Thymus (tissue), 11 donors: ENCODE data around the gene SH3PXD2A. TPM values are rescaled to one million over a fixed set of nuclear protein-coding genes. Genes with fewer than 3 reads are reported as not detected.

Experiments
- DNase-seq, 9 donors: peaks; one replicate each; pipeline ENCODE4 v3.0.0-alpha.2; 2013; ENCODE audit warnings: low spot score in 9 of 9, low read depth in 6 of 9, missing footprints in 1 of 9
- H3K27ac ChIP-seq, 2 donors: one replicate each; pipeline ENCODE4 v1.5.1; 2013; ENCODE audit warnings: control low read depth in 1 of 2, low read depth in 1 of 2, low read length in 1 of 2, mild to moderate bottlenecking in 1 of 2, moderate library complexity in 1 of 2
- H3K27me3 ChIP-seq, 2 donors: one replicate each; pipeline ENCODE4 v1.5.1; 2013; ENCODE audit warnings: low read length in 1 of 2; ENCODE audit not compliant: control insufficient read depth in 2 of 2, insufficient read depth in 1 of 2
- H3K36me3 ChIP-seq, 2 donors: one replicate each; pipeline ENCODE4 v1.5.1; 2013; ENCODE audit warnings: low read length in 1 of 2, mild to moderate bottlenecking in 1 of 2, moderate library complexity in 1 of 2; ENCODE audit not compliant: control insufficient read depth in 2 of 2, insufficient read depth in 2 of 2
- H3K4me1 ChIP-seq, 2 donors: one replicate each; pipeline ENCODE4 v1.5.1; 2013; ENCODE audit warnings: low read length in 2 of 2; ENCODE audit not compliant: control insufficient read depth in 2 of 2, insufficient read depth in 2 of 2
- H3K4me3 ChIP-seq, 2 donors: one replicate each; pipeline ENCODE4 v1.5.1; 2013; ENCODE audit warnings: low read length in 2 of 2, control low read depth in 1 of 2, mild to moderate bottlenecking in 1 of 2
- H3K9me3 ChIP-seq, 2 donors: one replicate each; pipeline ENCODE4 v1.5.1; 2013; ENCODE audit warnings: low read length in 1 of 2, mild to moderate bottlenecking in 1 of 2; ENCODE audit not compliant: control insufficient read depth in 2 of 2, insufficient read depth in 1 of 2
- WGBS: extraction: QIAGEN DNeasy Blood & Tissue Kit; methylation state at CpG from one replicate; pipeline ENCODE4 v1.1.7; 2013; 5-methylcytosine and 5-hydroxymethylcytosine counted together
- polyA plus RNA-seq: library from polyadenylated mRNA; stranded (reverse); fragments of 200-250 nt; gene quantifications from one replicate; pipeline ENCODE4 v1.2.3, GENCODE V29; 2013
- total RNA-seq: library from RNA; stranded (reverse); fragments of 120-200 nt; gene quantifications from one replicate; pipeline ENCODE4 v1.2.4, GENCODE V29; 2013
- donor health status: healthy.

Gene SH3PXD2A
- total and polyA plus RNA-seq, 2 donors = 3.8 to 9.5 TPM

DNA sequence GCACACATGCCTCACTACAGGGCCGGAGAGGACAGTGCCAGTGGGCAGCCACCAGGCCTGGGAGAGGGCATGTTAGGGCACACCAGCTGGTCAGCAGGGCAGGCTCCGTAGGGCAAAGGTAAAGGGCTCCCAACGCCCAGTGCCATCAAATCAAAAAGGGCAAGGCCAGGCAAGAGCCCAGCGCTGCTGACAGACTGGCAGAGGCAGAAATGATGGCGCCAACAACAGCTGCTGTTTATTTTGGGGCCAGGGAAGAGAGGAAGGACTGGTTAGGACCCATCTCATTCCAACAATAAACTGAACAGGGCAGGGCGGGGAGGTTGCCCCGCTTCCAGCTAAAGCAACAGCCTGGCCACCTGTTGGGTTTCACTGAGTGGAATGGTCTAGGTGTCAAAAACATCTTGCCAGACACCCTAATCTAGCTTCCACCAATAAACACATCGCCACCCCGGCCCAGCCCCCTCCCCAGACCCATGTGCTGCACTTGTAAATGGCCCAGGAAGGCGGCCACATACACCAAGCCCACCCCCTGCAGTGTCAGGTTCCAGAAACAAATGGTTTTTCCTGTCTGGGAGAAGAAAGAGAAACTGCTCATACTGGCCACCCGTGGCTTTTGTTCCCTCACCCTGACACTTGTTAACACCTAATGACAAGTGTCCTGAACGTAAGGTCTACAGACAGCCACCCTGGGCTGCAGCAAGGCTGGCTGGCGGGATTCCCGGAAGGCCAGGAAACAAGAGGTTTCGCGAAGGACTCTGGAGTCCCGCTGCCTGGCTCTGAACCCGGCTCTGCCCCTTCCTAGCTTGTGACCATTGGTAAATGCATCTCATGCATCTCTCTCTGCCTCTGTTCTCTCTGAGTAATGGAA lies 15.3 kb downstream of the SH3PXD2A start:
- Histone ChIP-seq H3K4me1 (peaks cover 0 to 11% of the 10 kb centered on the region in 2 donors), H3K36me3 (no peaks in the 10 kb centered on the region), H3K27me3 (no peaks in the 10 kb centered on the region), H3K4me3 (no peak overlapping the region), H3K27ac (no peak overlapping the region), H3K9me3 (no peaks in the 10 kb centered on the region)
- WGBS = 88% methylated on average over 18 of the region's 18 CpGs
- DNase-seq = no peak

DNA sequence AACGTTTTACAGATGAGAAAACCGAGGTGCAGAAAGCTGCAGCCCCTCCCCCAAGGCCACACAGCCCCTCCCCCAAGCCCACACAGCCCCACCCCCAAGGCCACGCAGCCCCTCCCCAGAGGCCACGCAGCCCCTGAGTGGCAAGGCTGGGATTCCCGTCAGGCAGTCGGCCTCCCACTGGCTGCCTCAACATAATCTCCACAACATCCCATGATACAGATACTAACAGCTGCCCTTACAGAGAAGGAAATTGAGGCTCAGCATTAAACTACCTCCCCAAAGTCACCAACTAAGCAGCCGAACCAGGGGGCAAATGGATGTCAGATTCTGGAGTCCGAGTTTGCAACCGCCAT lies 15.9 kb downstream of the SH3PXD2A start:
- no peak overlapping the region for H3K27ac ChIP-seq
- WGBS = 96% methylated on average over 9 of the region's 9 CpGs

DNA sequence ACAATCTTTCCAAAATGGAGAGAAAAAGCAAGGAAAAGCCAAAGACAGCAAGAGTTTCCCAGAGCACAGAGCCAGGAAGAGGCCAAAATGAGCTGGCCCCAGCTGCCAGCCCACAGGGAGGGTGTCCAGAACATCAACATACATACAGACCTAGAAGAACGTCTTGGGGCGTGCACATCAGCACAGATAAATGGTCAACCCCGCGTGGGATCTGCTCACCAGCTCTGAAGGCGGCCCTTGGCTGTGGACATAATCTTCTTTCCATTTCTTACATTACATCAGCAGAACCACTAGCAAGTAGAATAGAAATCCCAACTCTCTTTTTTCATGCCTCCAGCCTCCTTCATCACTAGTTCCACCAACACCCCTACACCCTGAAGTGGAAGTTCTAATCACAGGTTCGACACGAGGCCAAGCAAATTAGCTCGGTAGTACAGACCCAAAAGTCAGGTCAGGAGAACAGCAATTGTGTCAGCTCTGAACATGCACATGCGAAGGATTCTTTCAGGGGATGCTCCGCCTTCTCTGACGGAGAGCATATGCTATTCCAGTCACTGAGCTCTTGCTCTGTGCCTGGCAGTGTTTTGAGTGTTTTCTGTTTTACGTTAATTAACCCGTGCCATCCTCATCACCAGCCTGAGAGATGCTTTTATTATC lies 16.4 kb downstream of the SH3PXD2A start:
- Histone ChIP-seq H3K27me3 (no peaks in the 10 kb centered on the region), H3K27ac (no peak overlapping the region), H3K9me3 (no peaks in the 10 kb centered on the region), H3K36me3 (no peaks in the 10 kb centered on the region), H3K4me1 (peaks cover 0 to 16% of the 10 kb centered on the region in 2 donors), H3K4me3 (no peak overlapping the region)
- 96% methylated on average over 13 of the region's 13 CpGs for WGBS
- DNase-seq = no peak

More for the DNA sequence above, 15.9 kb downstream of the SH3PXD2A start:
- H3K27me3 ChIP-seq = no peaks in the 10 kb centered on the region
- DNase-seq = no peak
- H3K4me1 ChIP-seq = peaks cover 0 to 14% of the 10 kb centered on the region in 2 donors
- H3K4me3 ChIP-seq = no peak overlapping the region
- H3K36me3 ChIP-seq = no peaks in the 10 kb centered on the region
- no peaks in the 10 kb centered on the region for H3K9me3 ChIP-seq

DNA sequence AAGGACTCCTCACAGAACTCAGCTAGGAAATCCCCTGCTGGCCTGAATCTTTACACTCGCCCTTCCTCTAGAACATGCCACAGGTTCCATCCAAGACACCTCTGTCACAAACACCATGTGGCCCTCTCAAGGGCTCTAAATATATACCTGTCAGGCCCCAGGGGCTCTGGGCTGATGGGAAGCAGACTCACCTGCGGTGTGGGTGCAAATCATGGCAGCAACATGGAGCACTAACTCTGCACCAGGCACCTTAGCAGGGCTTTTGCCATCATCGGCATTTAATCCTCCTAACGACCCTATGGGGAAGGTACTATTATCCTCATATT lies 17.3 kb downstream of the SH3PXD2A start:
- DNase-seq = no peak
- 92% methylated on average over 4 of the region's 4 CpGs for WGBS
- H3K4me1 ChIP-seq = peaks cover 0 to 20% of the 10 kb centered on the region in 2 donors

DNA sequence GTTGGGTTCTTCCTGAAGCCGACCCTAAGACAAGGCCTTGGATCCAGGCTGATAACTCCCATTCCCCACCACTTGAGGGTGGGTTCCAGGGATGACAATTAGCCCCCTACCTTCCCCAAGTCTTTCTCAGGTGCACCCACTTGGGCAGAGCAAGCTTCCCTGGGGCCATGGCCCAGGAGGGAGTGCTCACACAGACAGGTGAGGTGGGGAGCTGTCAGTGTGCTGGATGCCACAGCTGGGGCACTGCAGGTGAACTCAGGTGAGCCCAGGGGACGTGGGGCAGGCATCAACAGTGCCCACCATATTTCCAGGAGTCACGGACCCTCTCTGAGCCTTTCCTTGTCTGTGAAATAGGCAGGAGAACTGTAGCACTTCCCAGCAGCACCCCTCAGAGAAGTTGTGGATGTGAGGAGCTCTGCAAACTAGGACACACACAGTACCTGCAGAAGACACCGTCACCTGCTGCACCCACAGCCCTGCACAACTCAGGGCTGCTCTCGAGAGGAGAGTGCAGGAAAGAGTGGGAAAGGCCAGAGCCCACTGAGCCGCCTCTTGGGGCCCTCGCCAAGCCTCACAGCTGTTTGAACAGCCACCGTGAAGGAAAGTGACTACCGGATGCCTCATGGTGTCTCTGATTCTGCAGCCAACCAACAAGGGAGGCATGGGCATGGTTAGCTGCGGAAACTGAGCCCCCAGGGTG lies 17.9 kb downstream of the SH3PXD2A start:
- no peaks in the 10 kb centered on the region for H3K9me3 ChIP-seq
- 89% methylated on average over 10 of the region's 10 CpGs for WGBS
- no peaks in the 10 kb centered on the region for H3K27me3 ChIP-seq
- no peak for DNase-seq
- H3K4me1 ChIP-seq = peaks cover 0 to 20% of the 10 kb centered on the region in 2 donors
- H3K27ac ChIP-seq = no peak overlapping the region
- no peak overlapping the region for H3K4me3 ChIP-seq
- H3K36me3 ChIP-seq = no peaks in the 10 kb centered on the region

More for the DNA sequence above, 17.3 kb downstream of the SH3PXD2A start:
- H3K27me3 ChIP-seq = no peaks in the 10 kb centered on the region
- H3K4me3 ChIP-seq = no peak overlapping the region
- no peaks in the 10 kb centered on the region for H3K36me3 ChIP-seq
- H3K27ac ChIP-seq = no peak overlapping the region
- H3K9me3 ChIP-seq = no peaks in the 10 kb centered on the region

DNA sequence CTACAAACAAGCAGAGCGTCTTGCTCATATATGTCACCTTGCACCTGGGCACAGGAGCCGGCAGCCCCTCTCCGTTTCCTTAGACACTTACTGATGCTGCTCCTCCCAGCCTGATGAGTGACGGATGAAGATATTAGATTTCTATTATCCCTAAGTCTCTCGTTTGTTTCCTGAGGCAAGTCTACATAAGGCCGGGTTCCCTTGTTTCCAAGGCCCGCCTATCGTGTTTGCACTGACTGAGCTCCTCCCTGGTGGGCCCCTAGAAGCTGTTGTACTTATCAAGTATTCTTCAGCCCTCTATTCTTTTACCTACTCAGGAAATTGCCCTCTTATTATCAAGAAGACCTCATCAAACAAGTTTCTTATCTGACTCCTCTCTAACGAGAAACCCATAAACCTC lies 18.5 kb downstream of the SH3PXD2A start:
- Histone ChIP-seq H3K27me3 (no peaks in the 10 kb centered on the region), H3K9me3 (no peaks in the 10 kb centered on the region), H3K27ac (no peak overlapping the region), H3K36me3 (no peaks in the 10 kb centered on the region), H3K4me3 (no peak overlapping the region), H3K4me1 (peaks cover 0 to 20% of the 10 kb centered on the region in 2 donors)
- DNase-seq = no peak
- 88% methylated on average over 9 of the region's 9 CpGs for WGBS

DNA sequence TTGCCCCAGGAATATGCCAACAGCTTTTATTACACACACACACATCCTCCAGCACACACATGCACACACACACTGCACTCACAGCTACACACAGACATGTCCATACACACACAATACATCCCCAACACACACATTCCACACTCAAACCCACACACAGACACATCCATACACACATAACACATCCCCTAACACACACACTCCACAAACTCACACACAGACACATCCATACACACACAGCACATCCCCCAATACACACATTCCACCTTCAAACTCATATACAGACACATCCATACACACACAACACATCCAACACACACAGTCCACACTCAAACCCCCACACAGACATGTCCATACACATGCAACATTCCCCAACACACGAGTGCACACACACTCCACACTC lies 19.1 kb downstream of the SH3PXD2A start:
- no peaks in the 10 kb centered on the region for H3K27me3 ChIP-seq
- H3K4me3 ChIP-seq = no peak overlapping the region
- H3K27ac ChIP-seq = no peak overlapping the region
- H3K36me3 ChIP-seq = no peaks in the 10 kb centered on the region
- H3K9me3 ChIP-seq = no peaks in the 10 kb centered on the region
- 90% methylated on average over 1 of the region's 1 CpG for WGBS
- DNase-seq = no peak
- peaks cover 0 to 20% of the 10 kb centered on the region in 2 donors for H3K4me1 ChIP-seq

DNA sequence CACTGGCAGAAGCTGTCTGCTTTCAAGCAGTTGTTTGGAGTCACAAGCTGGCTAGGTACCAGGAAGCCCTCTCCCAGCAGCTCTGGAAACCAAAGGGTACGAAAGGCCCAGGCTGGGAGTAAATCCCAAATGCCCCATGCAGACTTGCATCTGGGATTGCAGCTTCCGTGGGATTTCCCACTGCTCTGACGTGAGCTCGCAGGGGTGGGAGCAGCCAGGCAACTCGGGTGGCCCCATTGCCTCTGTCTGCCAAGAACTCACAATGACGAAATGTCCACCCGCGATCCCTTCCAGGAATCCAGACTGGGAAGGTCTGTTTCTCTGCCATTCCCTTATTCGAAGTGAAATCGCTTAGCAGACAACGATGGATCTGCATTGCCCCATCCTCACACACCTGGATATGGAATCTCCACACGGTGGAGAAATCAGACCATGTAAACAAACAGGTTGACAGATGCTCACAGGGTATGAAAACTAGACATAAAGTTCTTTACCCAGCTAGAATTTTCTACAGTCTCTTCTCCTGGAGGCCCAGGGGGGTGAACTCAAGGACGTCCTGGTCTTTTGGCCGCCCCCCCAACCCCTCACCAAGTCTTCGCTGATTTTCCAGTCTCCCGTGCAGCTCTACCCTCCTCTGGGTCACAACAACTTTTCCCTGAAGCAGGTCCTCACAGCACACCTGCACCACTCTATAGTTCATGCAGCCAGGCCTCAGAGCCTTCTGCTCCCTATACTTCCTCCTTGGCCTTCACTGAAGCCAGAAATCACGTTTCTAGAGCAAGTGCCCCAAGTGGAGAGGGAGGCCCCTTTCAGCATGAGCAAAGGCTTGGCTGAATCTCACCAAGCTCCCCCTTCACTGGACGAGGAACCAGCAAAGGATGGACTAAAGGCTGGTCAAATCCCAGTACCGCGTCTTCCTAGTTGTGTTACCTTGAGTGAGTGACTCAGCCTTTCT lies 20.0 kb downstream of the SH3PXD2A start:
- Histone ChIP-seq H3K27me3 (no peaks in the 10 kb centered on the region), H3K4me3 (no peak overlapping the region), H3K9me3 (no peaks in the 10 kb centered on the region), H3K4me1 (peaks cover 0 to 20% of the 10 kb centered on the region in 2 donors), H3K27ac (peak overlapping the region in 1 of 2 donors; percentile 38), H3K36me3 (no peaks in the 10 kb centered on the region)
- no peak for DNase-seq
- WGBS = 86% methylated on average over 20 of the region's 20 CpGs
